Measurements from ENCODE around the gene PRR33. TPM values are rescaled to one million over a fixed set of nuclear protein-coding genes. Genes with fewer than 3 reads are reported as not detected.

The PRR33 gene
- total RNA-seq, 1 donor from 2014 or later, result not detected

- intact Hi-C loops (cut with DNase I), result no loop called here
- Histone ChIP-seq H3K9me3 (no peaks in the 10 kb centered on the region), H3K4me1 (peaks cover 25% of the 10 kb centered on the region), H3K4me3 (no peak overlapping the region), H3K36me3 (no peaks in the 10 kb centered on the region), H3K27me3 (no peaks in the 10 kb centered on the region), H3K27ac (no peak overlapping the region)
- no peak for TF ChIP-seq CTCF (IDR thresholded peaks at IDR 0.05)
- TF ChIP-seq POLR2AphosphoS5 (IDR thresholded peaks at IDR 0.05; ENCODE audit: insufficient read depth in 1 of 2, low read depth in 1 of 2), result no peak
- no peak for TF ChIP-seq POLR2A (IDR thresholded peaks at IDR 0.05)
- no peak for DNase-seq (ENCODE audit: extremely low spot score in 2 of 2)
Observed at GRCh38 chr11:1842149-1843097, 49.3 kb downstream of the PRR33 start.

- no peaks in the 10 kb centered on the region for H3K9me3 ChIP-seq
- intact Hi-C loops (cut with DNase I), result no loop called here
- no peak for TF ChIP-seq CTCF (IDR thresholded peaks at IDR 0.05)
- DNase-seq (ENCODE audit: extremely low spot score in 2 of 2), result no peak
- H3K27me3 ChIP-seq, result no peaks in the 10 kb centered on the region
- peaks cover 27% of the 10 kb centered on the region for H3K4me1 ChIP-seq
- no peak overlapping the region for H3K4me3 ChIP-seq
- H3K36me3 ChIP-seq, result no peaks in the 10 kb centered on the region
- H3K27ac ChIP-seq, result no peak overlapping the region
Observed at GRCh38 chr11:1841511-1842148, 50.1 kb downstream of the PRR33 start.

GRCh38 chr11:1840780-1841480, 50.8 kb downstream of the PRR33 start:
- Histone ChIP-seq H3K27me3 (no peaks in the 10 kb centered on the region), H3K4me1 (peaks cover 27% of the 10 kb centered on the region), H3K4me3 (no peak overlapping the region), H3K9me3 (no peaks in the 10 kb centered on the region), H3K36me3 (no peaks in the 10 kb centered on the region), H3K27ac (no peak overlapping the region)
- intact Hi-C loops (cut with DNase I), result no loop called here
- TF ChIP-seq POLR2AphosphoS5 (IDR thresholded peaks at IDR 0.05; ENCODE audit: insufficient read depth in 1 of 2, low read depth in 1 of 2) (no peak), CTCF (IDR thresholded peaks at IDR 0.05) (no peak), POLR2A (IDR thresholded peaks at IDR 0.05) (no peak)
- no peak for DNase-seq (ENCODE audit: extremely low spot score in 2 of 2)

GRCh38 chr11:1839924-1840779, 51.5 kb downstream of the PRR33 start:
- intact Hi-C loops (cut with DNase I), result loop anchor here (5.0 kb wide), 1 partner anchor 312 kb away; no protein-coding TSS in a partner anchor
- no peak overlapping the region for H3K27ac ChIP-seq
- no peak for TF ChIP-seq POLR2AphosphoS5 (IDR thresholded peaks at IDR 0.05; ENCODE audit: insufficient read depth in 1 of 2, low read depth in 1 of 2)
- no peaks in the 10 kb centered on the region for H3K9me3 ChIP-seq
- no peaks in the 10 kb centered on the region for H3K36me3 ChIP-seq
- H3K4me3 ChIP-seq, result no peak overlapping the region
- H3K4me1 ChIP-seq, result peaks cover 27% of the 10 kb centered on the region
- DNase-seq (ENCODE audit: extremely low spot score in 2 of 2), result no peak
- H3K27me3 ChIP-seq, result no peaks in the 10 kb centered on the region
